ENCODE measurements around the gene EXOC2. TPM values are rescaled to one million over a fixed set of nuclear protein-coding genes. Genes with fewer than 3 reads are reported as not detected.

EXOC2 gene
- total RNA-seq, 1 experiment from 2014 or later, result 24.5 TPM

DNA sequence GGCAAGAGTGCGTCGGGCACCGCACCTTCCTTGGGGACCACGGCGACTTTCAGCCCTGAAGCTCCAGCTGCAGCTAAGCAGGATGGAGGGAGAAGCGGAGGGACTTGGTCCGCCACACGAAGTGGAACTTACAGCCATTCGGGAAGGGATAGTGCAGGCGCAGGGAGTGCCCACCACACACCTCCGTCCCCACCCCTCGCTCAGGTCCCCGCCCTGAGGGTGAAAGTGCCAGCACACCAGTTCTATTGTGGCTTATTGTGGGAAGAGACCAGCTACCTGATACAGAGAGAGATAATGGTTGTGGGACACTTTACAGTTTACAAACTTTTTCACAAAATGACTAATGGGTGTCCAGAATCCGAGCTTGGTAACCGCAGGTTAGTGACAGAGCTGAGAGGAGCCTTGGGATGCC is 225.3 kb downstream of the EXOC2 start:
- intact Hi-C loops (cut with micrococcal nuclease), result no loop called here
- Histone ChIP-seq H3K27ac (ENCODE audit: low read depth, low read length) (no peak overlapping the region), H3K4me3 (replicated peaks in 1 of 2; ENCODE audit: low read depth in 1 of 2, low read length in 2 of 2) (no peak overlapping the region), H3K27me3 (ENCODE audit: insufficient read depth, low read length) (no peaks in the 10 kb centered on the region; the same call in 1 of the 2 replicates), H3K4me1 (ENCODE audit: control insufficient read depth in 1 of 2, insufficient read depth in 2 of 2, low read length in 2 of 2) (peaks cover 0 to 5% of the 10 kb centered on the region in 2 experiments; a peak in 1 of 4 replicates), H3K9ac (ENCODE audit: low read length) (no peak overlapping the region), H3K9me3 (ENCODE audit: control insufficient read depth in 1 of 2, insufficient read depth in 1 of 2, low read depth in 1 of 2, low read length in 2 of 2) (no peaks in the 10 kb centered on the region), H3K9me2 (ENCODE audit: insufficient read depth) (no peaks in the 10 kb centered on the region), H3K36me3 (ENCODE audit: control insufficient read depth in 1 of 2, insufficient read depth in 2 of 2, low read length in 2 of 2) (no peaks in the 10 kb centered on the region), H3K79me2 (ENCODE audit: insufficient read depth, low read length) (no peaks in the 10 kb centered on the region), H3K4me2 (ENCODE audit: low read length) (no peak overlapping the region), H4K20me1 (ENCODE audit: insufficient read depth) (no peaks in the 10 kb centered on the region), H2AFZ (ENCODE audit: low read depth, low read length, poor library complexity, severe bottlenecking) (no peak overlapping the region)
- TF ChIP-seq TCF7L2 (IDR thresholded peaks at IDR 0.05; ENCODE audit: borderline replicate concordance, extremely low read depth, insufficient read depth, insufficient read length) (no peak), POLR2AphosphoS5 (IDR thresholded peaks at IDR 0.05; ENCODE audit: low read depth, low read length) (no peak), EZH2phosphoT487 (IDR thresholded peaks at IDR 0.05; ENCODE audit: borderline replicate concordance) (no peak), ELF1 (IDR thresholded peaks at IDR 0.05; ENCODE audit: borderline replicate concordance, low read depth) (no peak), YY1 (IDR thresholded peaks at IDR 0.05; ENCODE audit: extremely low read depth, insufficient replicate concordance, low read depth, low read length) (no peak), CEBPB (IDR thresholded peaks at IDR 0.05; ENCODE audit: low read depth) (no peak), ZNF274 (IDR thresholded peaks at IDR 0.05; ENCODE audit: low read depth, low read length) (no peak), SP1 (IDR thresholded peaks at IDR 0.05; ENCODE audit: low read depth) (no peak), RAD21 (IDR thresholded peaks at IDR 0.05; ENCODE audit: low read depth) (no peak), SIN3A (IDR thresholded peaks at IDR 0.05; ENCODE audit: low read depth) (no peak), FOSL1 (IDR thresholded peaks at IDR 0.05; ENCODE audit: low read depth) (no peak), EZH2 (IDR thresholded peaks at IDR 0.05) (no peak)
- TF ChIP-seq, protein P1, sequence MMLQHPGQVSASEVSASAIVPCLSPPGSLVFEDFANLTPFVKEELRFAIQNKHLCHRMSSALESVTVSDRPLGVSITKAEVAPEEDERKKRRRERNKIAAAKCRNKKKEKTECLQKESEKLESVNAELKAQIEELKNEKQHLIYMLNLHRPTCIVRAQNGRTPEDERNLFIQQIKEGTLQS (IDR thresholded peaks at IDR 0.05), result no peak
- TF ChIP-seq, protein P2, sequence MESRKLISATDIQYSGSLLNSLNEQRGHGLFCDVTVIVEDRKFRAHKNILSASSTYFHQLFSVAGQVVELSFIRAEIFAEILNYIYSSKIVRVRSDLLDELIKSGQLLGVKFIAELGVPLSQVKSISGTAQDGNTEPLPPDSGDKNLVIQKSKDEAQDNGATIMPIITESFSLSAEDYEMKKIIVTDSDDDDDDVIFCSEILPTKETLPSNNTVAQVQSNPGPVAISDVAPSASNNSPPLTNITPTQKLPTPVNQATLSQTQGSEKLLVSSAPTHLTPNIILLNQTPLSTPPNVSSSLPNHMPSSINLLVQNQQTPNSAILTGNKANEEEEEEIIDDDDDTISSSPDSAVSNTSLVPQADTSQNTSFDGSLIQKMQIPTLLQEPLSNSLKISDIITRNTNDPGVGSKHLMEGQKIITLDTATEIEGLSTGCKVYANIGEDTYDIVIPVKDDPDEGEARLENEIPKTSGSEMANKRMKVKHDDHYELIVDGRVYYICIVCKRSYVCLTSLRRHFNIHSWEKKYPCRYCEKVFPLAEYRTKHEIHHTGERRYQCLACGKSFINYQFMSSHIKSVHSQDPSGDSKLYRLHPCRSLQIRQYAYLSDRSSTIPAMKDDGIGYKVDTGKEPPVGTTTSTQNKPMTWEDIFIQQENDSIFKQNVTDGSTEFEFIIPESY (IDR thresholded peaks at IDR 0.05; ENCODE audit: extremely low read depth, insufficient replicate concordance, low read length), result no peak
- TF ChIP-seq, protein P3, sequence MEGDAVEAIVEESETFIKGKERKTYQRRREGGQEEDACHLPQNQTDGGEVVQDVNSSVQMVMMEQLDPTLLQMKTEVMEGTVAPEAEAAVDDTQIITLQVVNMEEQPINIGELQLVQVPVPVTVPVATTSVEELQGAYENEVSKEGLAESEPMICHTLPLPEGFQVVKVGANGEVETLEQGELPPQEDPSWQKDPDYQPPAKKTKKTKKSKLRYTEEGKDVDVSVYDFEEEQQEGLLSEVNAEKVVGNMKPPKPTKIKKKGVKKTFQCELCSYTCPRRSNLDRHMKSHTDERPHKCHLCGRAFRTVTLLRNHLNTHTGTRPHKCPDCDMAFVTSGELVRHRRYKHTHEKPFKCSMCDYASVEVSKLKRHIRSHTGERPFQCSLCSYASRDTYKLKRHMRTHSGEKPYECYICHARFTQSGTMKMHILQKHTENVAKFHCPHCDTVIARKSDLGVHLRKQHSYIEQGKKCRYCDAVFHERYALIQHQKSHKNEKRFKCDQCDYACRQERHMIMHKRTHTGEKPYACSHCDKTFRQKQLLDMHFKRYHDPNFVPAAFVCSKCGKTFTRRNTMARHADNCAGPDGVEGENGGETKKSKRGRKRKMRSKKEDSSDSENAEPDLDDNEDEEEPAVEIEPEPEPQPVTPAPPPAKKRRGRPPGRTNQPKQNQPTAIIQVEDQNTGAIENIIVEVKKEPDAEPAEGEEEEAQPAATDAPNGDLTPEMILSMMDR (IDR thresholded peaks at IDR 0.05 in 2 of 3, conservative IDR thresholded peaks at IDR 0.05 in 1 of 3; ENCODE audit: borderline replicate concordance in 1 of 3, insufficient read depth in 1 of 3, low read depth in 2 of 3, low read length in 2 of 3), result no peak
- ChIA-PET CTCF (no interaction called here), RAD21 (ENCODE audit: low non-redundant PET in 1 of 2, low total read pairs in 2 of 2, uncharacterized antibody in 2 of 2, unreplicated experiment in 2 of 2) (no interaction called here), POLR2A (no interaction called here)
- ATAC-seq (no peak), DNase-seq (ENCODE audit: low read depth, low spot score) (no peak)
- BruUV-seq (replicated peaks), result no TSS peak

Data from HCT116 (cell line).